Caco-2 (cell line): Measurements from ENCODE around the gene HTR5A. TPM values are rescaled to one million over a fixed set of nuclear protein-coding genes. Genes with fewer than 3 reads are reported as not detected.

Experiments
- BruUV-seq: library from RNA; stranded (reverse); fragments of 400-500 nt; replicated peaks from 2 replicates; lab custom pipeline; 2021; lab: Mats Ljungman, UMichigan
- CTCF ChIA-PET: fragments of 300-600 bp; sonication (Branson Sonifier 250); formaldehyde crosslinking; loops from one replicate; lab custom pipeline; 2022; ENCODE audit warnings: antibody characterized with exemption; lab: Charles Lee
- POLR2A ChIA-PET: fragments of 300-600 bp; sonication (Branson Sonifier 250); formaldehyde crosslinking; loops from one replicate; lab custom pipeline; 2022; ENCODE audit warnings: antibody characterized with exemption; lab: Charles Lee
- DNase-seq, 2 experiments: peaks; one replicate each; pipeline versions ENCODE4 v3.0.0 to v3.0.0-alpha.2; 2020 to 2022
- H3K27me3 ChIP-seq: replicated peaks from 2 replicates; pipeline ENCODE4 v1.6.0; 2011; ENCODE audit warnings: low read length; ENCODE audit not compliant: control insufficient read depth, insufficient read depth
- H3K36me3 ChIP-seq: 2 replicates; pipeline ENCODE4 v1.5.1; 2011; ENCODE audit warnings: low read length; ENCODE audit not compliant: control insufficient read depth, insufficient read depth
- H3K4me1 ChIP-seq: fragments of 250-450 bp; sonication (Bioruptor Pico); 2 replicates; pipeline ENCODE4 v1.5.1; 2020; ENCODE audit warnings: mild to moderate bottlenecking
- H3K4me3 ChIP-seq: 2 replicates; pipeline ENCODE4 v1.5.1; 2011; ENCODE audit warnings: low read depth, mild to moderate bottlenecking, control low read depth, low read length
- H3K9me3 ChIP-seq: fragments of 250-450 bp; sonication (Bioruptor Pico); 2 replicates; pipeline ENCODE4 v1.5.1; 2020; ENCODE audit warnings: mild to moderate bottlenecking, moderate library complexity
- H3K27ac Mint-ChIP-seq: one replicate; pipeline ENCODE4 v1.8.0; 2022; ENCODE audit warnings: mixed read lengths; ENCODE audit not compliant: unreplicated experiment
- H3K27me3 Mint-ChIP-seq: one replicate; pipeline ENCODE4 v1.8.0; 2022; ENCODE audit warnings: mixed read lengths; ENCODE audit not compliant: insufficient read depth, unreplicated experiment
- H3K36me3 Mint-ChIP-seq: one replicate; pipeline ENCODE4 v1.8.0; 2022; ENCODE audit warnings: mild to moderate bottlenecking, mixed read lengths; ENCODE audit not compliant: insufficient read depth, unreplicated experiment
- H3K4me1 Mint-ChIP-seq: one replicate; pipeline ENCODE4 v1.8.0; 2022; ENCODE audit warnings: low read depth, mixed read lengths; ENCODE audit not compliant: unreplicated experiment
- H3K4me3 Mint-ChIP-seq: one replicate; pipeline ENCODE4 v1.8.0; 2022; ENCODE audit warnings: mild to moderate bottlenecking, moderate library complexity, mixed read lengths; ENCODE audit not compliant: unreplicated experiment
- H3K9me3 Mint-ChIP-seq: one replicate; pipeline ENCODE4 v1.8.0; 2022; ENCODE audit warnings: mixed read lengths; ENCODE audit not compliant: unreplicated experiment
- intact Hi-C: fragments of 100-400 bp; cut with micrococcal nuclease; formaldehyde crosslinking; loops from one replicate; pipeline ENCODE4 v1.10.0; 2022; ENCODE audit not compliant: unreplicated experiment
- total RNA-seq: library from RNA; stranded (reverse); gene quantifications from 2 replicates; pipeline ENCODE4 v1.2.3, GENCODE V29; 2022
- TF ChIP-seq, protein P1 (sequence below), 2 experiments: fragments of 200-600 bp in 1 of 2; IDR thresholded peaks; 1 replicate in 1 of 2; 2 replicates in 1 of 2; pipeline versions ENCODE4 v1.5.1 to v1.8.0; 2011 to 2022; ENCODE audit warnings: antibody characterized with exemption in 1 of 2, control low read depth in 1 of 2, inconsistent platforms in 1 of 2, low read depth in 1 of 2, low read length in 1 of 2, mild to moderate bottlenecking in 1 of 2, moderate library complexity in 1 of 2; ENCODE audit not compliant: insufficient read depth in 1 of 2, severe bottlenecking in 1 of 2, unreplicated experiment in 1 of 2

The HTR5A gene
- total RNA-seq, 1 experiment from 2014 or later = not detected

DNA sequence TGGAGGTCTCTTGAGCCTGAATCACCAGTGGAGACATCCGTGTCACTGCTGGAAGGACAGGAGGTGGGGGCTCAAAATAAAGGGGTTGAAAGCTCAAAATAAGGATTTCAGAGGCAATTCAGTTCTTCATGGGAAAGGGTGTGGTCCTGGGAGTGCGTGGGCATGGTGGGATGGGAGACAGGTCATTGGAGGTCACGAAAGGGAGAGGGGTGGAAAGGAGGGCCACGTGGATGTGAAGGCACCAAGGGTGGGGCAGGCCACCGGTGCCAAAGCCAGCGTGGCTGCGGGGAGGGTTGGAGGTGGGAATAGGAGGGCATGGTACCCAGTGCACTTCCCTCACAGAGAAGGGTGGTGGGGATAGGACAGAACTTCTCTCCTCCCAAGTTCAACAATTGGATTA is 59.7 kb downstream of the HTR5A start:
- H3K9me3 Mint-ChIP-seq = no peaks in the 10 kb centered on the region
- Histone ChIP-seq H3K27me3 (no peaks in the 10 kb centered on the region), H3K4me1 (no peaks in the 10 kb centered on the region), H3K36me3 (no peaks in the 10 kb centered on the region), H3K9me3 (peaks cover 7% of the 10 kb centered on the region), H3K4me3 (no peak overlapping the region)
- H3K27me3 Mint-ChIP-seq = peaks cover 4% of the 10 kb centered on the region
- H3K27ac Mint-ChIP-seq = no peak overlapping the region
- intact Hi-C loops = no loop called here
- no peak for DNase-seq
- no peaks in the 10 kb centered on the region for H3K36me3 Mint-ChIP-seq
- TF ChIP-seq, protein P1, sequence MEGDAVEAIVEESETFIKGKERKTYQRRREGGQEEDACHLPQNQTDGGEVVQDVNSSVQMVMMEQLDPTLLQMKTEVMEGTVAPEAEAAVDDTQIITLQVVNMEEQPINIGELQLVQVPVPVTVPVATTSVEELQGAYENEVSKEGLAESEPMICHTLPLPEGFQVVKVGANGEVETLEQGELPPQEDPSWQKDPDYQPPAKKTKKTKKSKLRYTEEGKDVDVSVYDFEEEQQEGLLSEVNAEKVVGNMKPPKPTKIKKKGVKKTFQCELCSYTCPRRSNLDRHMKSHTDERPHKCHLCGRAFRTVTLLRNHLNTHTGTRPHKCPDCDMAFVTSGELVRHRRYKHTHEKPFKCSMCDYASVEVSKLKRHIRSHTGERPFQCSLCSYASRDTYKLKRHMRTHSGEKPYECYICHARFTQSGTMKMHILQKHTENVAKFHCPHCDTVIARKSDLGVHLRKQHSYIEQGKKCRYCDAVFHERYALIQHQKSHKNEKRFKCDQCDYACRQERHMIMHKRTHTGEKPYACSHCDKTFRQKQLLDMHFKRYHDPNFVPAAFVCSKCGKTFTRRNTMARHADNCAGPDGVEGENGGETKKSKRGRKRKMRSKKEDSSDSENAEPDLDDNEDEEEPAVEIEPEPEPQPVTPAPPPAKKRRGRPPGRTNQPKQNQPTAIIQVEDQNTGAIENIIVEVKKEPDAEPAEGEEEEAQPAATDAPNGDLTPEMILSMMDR (IDR thresholded peaks at IDR 0.05; ENCODE audit: insufficient read depth in 1 of 2, low read depth in 1 of 2, low read length in 1 of 2, severe bottlenecking in 1 of 2, unreplicated experiment in 1 of 2) = no peak
- POLR2A ChIA-PET = no interaction called here
- no TSS peak for BruUV-seq
- H3K4me3 Mint-ChIP-seq = no peak overlapping the region
- H3K4me1 Mint-ChIP-seq = no peaks in the 10 kb centered on the region
- CTCF ChIA-PET = no interaction called here

GRCh38 chr7:155130493-155130892 is 60.4 kb downstream of the HTR5A start:
- CTCF ChIA-PET = no interaction called here
- Mint-ChIP-seq H3K27ac (no peak overlapping the region), H3K4me1 (no peaks in the 10 kb centered on the region), H3K36me3 (no peaks in the 10 kb centered on the region), H3K27me3 (peaks cover 4% of the 10 kb centered on the region), H3K4me3 (no peak overlapping the region), H3K9me3 (no peaks in the 10 kb centered on the region)
- Histone ChIP-seq H3K36me3 (no peaks in the 10 kb centered on the region), H3K27me3 (no peaks in the 10 kb centered on the region), H3K4me1 (no peaks in the 10 kb centered on the region), H3K9me3 (0 out of 2 replicates have a peak, but pooled peaks cover 1% of the 10 kb centered on the region), H3K4me3 (no peak overlapping the region)
- no peak for DNase-seq
- BruUV-seq = no TSS peak
- POLR2A ChIA-PET = no interaction called here
- intact Hi-C loops = no loop called here
- TF ChIP-seq, protein P1 (IDR thresholded peaks at IDR 0.05; ENCODE audit: insufficient read depth in 1 of 2, low read depth in 1 of 2, low read length in 1 of 2, severe bottlenecking in 1 of 2, unreplicated experiment in 1 of 2) = no peak

DNA sequence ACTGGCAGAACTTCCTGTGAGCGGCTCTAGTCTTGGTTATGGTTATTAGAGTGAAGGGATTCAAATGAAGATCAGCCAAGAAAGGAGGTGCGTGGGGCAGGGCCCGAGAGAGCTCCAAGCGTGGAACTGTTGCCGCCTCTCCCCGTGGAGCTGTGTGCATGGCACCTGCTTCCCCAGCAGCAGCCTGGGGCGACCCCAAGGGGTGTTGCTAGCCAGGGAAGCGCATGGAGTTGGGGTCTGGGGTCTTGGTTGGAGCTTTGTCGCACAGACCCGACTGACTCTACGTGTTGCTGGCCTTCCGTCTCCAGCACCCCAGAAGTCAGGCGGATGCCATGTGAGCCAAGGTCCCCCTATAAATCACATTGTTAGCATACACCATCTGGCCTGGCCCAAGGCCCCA is 61.0 kb downstream of the HTR5A start:
- intact Hi-C loops = no loop called here
- no peak overlapping the region for H3K4me3 Mint-ChIP-seq
- H3K27me3 Mint-ChIP-seq = peaks cover 4% of the 10 kb centered on the region
- no peak overlapping the region for H3K27ac Mint-ChIP-seq
- Histone ChIP-seq H3K4me1 (no peaks in the 10 kb centered on the region), H3K9me3 (no peaks in the 10 kb centered on the region), H3K36me3 (no peaks in the 10 kb centered on the region), H3K4me3 (no peak overlapping the region), H3K27me3 (no peaks in the 10 kb centered on the region)
- DNase-seq = no peak
- H3K9me3 Mint-ChIP-seq = no peaks in the 10 kb centered on the region
- BruUV-seq = no TSS peak
- ChIA-PET CTCF (no interaction called here), POLR2A (no interaction called here)
- TF ChIP-seq, protein P1 (IDR thresholded peaks at IDR 0.05; ENCODE audit: insufficient read depth in 1 of 2, low read depth in 1 of 2, low read length in 1 of 2, severe bottlenecking in 1 of 2, unreplicated experiment in 1 of 2) = no peak
- no peaks in the 10 kb centered on the region for H3K36me3 Mint-ChIP-seq
- H3K4me1 Mint-ChIP-seq = no peaks in the 10 kb centered on the region
